Peyer's patch (tissue), 4 donors: ENCODE measurements around the gene CCDC154.

Experiments used
- CTCF ChIP-seq, 6 experiments: fragments of 450-650 bp in 4 of 6; fragments of 200-600 bp in 2 of 6; sonication (generic) in 1 of 6; IDR thresholded peaks; one replicate each; pipeline ENCODE4 v1.5.1; 2017 to 2019; ENCODE audit warnings: antibody characterized with exemption in 6 of 6, mild to moderate bottlenecking in 3 of 6, moderate library complexity in 1 of 6
- POLR2A ChIP-seq, 2 donors: fragments of 450-650 bp; IDR thresholded peaks; one replicate each; pipeline ENCODE4 v1.5.1; 2017; ENCODE audit warnings: antibody characterized with exemption in 2 of 2, mild to moderate bottlenecking in 2 of 2, moderate library complexity in 2 of 2

GRCh38 chr16:1452530-1452929 is 8.2 kb upstream of the CCDC154 start:
- TF ChIP-seq POLR2A (IDR thresholded peaks at IDR 0.05) (no peak), CTCF (IDR thresholded peaks at IDR 0.05) (no peak)
